ENCODE results near the gene HECW1.
"Not testable (repeated sequence)": the region's sequence is repeated elsewhere in the genome, so short reads cannot be mapped to it uniquely, and the experiment has no call there.

Gene HECW1

GRCh38 chr7:43590862-43591557, 478.6 kb downstream of the HECW1 start:
- H3K4me3 ChIP-seq (ENCODE audit: low read depth, low read length): no peak overlapping the region

- no peak overlapping the region for H3K4me3 ChIP-seq (ENCODE audit: low read depth, low read length)
Observed at GRCh38 chr7:43591558-43592180, 479.2 kb downstream of the HECW1 start.

GRCh38 chr7:43592326-43592725, 479.9 kb downstream of the HECW1 start:
- H3K4me3 ChIP-seq (ENCODE audit: low read depth, low read length): no peak overlapping the region

- H3K4me3 ChIP-seq (ENCODE audit: low read depth, low read length): no peak overlapping the region
Observed at GRCh38 chr7:43593010-43593409, 480.6 kb downstream of the HECW1 start.

GRCh38 chr7:43594020-43594419, 481.6 kb downstream of the HECW1 start:
- H3K4me3 ChIP-seq (ENCODE audit: low read depth, low read length): no peak overlapping the region

- not testable (repeated sequence) for H3K4me3 ChIP-seq (ENCODE audit: low read depth, low read length)
Observed at GRCh38 chr7:43596426-43596825, 484.0 kb downstream of the HECW1 start.

GRCh38 chr7:43600056-43600455, 487.6 kb downstream of the HECW1 start:
- no peak overlapping the region for H3K4me3 ChIP-seq (ENCODE audit: low read depth, low read length)

- no peak overlapping the region for H3K4me3 ChIP-seq (ENCODE audit: low read depth, low read length)
Observed at GRCh38 chr7:43602256-43602655, 489.8 kb downstream of the HECW1 start.

GRCh38 chr7:43604251-43604650, 491.8 kb downstream of the HECW1 start:
- no peak overlapping the region for H3K4me3 ChIP-seq (ENCODE audit: low read depth, low read length)

- H3K4me3 ChIP-seq (ENCODE audit: low read depth, low read length): no peak overlapping the region
Observed at GRCh38 chr7:43609097-43609496, 496.6 kb downstream of the HECW1 start.

- no peak overlapping the region for H3K4me3 ChIP-seq (ENCODE audit: low read depth, low read length)
Observed at GRCh38 chr7:43612128-43612527, 499.7 kb downstream of the HECW1 start.

- no peak overlapping the region for H3K4me3 ChIP-seq (ENCODE audit: low read depth, low read length)
Observed at GRCh38 chr7:43612599-43613589, 500.4 kb downstream of the HECW1 start.

All from iPS-11a (cell line).